Prostate gland (tissue), 2 donors: ENCODE data around the gene CEACAM21.

Experiments used
- POLR2A ChIP-seq: fragments of 450-650 bp; IDR thresholded peaks from one replicate; pipeline ENCODE4 v1.6.1; 2016; ENCODE audit warnings: antibody characterized with exemption, mild to moderate bottlenecking
- POLR2AphosphoS5 ChIP-seq: sonication (generic); formaldehyde crosslinking; IDR thresholded peaks from one replicate; pipeline ENCODE4 v1.6.1; 2017; ENCODE audit warnings: antibody characterized with exemption
- TF ChIP-seq, protein P1 (sequence below), 4 experiments: fragments of 200-600 bp in 2 of 4; fragments of 450-650 bp in 2 of 4; sonication (generic) in 2 of 4; IDR thresholded peaks; 1 replicate in 3 of 4; 2 replicates in 1 of 4; pipeline ENCODE4 v1.5.1; 2016 to 2019; ENCODE audit warnings: antibody characterized with exemption in 4 of 4, mild to moderate bottlenecking in 2 of 4, moderate library complexity in 2 of 4

DNA sequence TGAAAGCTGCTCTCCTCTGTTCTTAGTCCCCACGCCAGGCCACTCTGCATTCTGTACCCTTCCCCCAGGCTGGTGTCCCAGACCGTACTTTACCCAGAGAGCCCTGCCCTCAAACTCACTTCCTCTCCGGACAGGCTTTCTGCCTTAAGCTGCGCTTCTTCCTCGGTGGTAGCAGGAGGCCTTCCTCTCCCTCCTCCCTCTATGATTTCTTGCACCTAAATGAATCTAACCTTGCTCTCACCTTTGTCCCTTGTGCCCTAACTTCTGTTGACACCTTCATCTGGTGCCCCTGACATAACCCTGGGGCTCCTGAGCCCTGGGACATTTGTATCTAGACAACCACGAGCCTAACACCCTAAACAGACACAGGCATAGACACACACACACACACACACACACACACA lies 29.6 kb upstream of the CEACAM21 start:
- TF ChIP-seq, protein P1, sequence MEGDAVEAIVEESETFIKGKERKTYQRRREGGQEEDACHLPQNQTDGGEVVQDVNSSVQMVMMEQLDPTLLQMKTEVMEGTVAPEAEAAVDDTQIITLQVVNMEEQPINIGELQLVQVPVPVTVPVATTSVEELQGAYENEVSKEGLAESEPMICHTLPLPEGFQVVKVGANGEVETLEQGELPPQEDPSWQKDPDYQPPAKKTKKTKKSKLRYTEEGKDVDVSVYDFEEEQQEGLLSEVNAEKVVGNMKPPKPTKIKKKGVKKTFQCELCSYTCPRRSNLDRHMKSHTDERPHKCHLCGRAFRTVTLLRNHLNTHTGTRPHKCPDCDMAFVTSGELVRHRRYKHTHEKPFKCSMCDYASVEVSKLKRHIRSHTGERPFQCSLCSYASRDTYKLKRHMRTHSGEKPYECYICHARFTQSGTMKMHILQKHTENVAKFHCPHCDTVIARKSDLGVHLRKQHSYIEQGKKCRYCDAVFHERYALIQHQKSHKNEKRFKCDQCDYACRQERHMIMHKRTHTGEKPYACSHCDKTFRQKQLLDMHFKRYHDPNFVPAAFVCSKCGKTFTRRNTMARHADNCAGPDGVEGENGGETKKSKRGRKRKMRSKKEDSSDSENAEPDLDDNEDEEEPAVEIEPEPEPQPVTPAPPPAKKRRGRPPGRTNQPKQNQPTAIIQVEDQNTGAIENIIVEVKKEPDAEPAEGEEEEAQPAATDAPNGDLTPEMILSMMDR (IDR thresholded peaks at IDR 0.05) = no peak
- TF ChIP-seq POLR2A (no peak), POLR2AphosphoS5 (no peak)
